Lower leg skin (tissue), 4 donors: ENCODE results near the gene COL3A1. TPM values are rescaled to one million over a fixed set of nuclear protein-coding genes. Genes with fewer than 3 reads are reported as not detected.

Experiments used
- DNase-seq, 2 donors: peaks; one replicate each; pipeline ENCODE4 v3.0.0-alpha.2; 2019; ENCODE audit warnings: low spot score in 2 of 2
- H3K4me3 ChIP-seq: fragments of 200-600 bp; sonication (generic); 2 replicates; pipeline ENCODE4 v1.5.1; 2017; ENCODE audit warnings: mild to moderate bottlenecking, low read depth; ENCODE audit not compliant: poor library complexity, severe bottlenecking
- POLR2A ChIP-seq, 2 donors: fragments of 450-650 bp; IDR thresholded peaks; one replicate each; pipeline ENCODE4 v1.6.1; 2016 to 2017; ENCODE audit warnings: antibody characterized with exemption in 2 of 2, mild to moderate bottlenecking in 1 of 2, moderate library complexity in 1 of 2
- WGBS, 2 donors: methylation state at CpG; one replicate each; pipeline ENCODE4 v1.1.5; 2018; 5-methylcytosine and 5-hydroxymethylcytosine counted together
- intact Hi-C: fragments of 100-400 bp; cut with DNase I; formaldehyde crosslinking; loops from one replicate; pipeline ENCODE4 v1.15.0; 2023; ENCODE audit warnings: low total_unique reads
- total RNA-seq, 4 donors: library from RNA; depleted of rRNA; stranded (reverse); fragments of >200 nt; gene quantifications; one replicate each; pipeline ENCODE4 v1.1.0, GENCODE V29; 2016
- TF ChIP-seq, protein P1 (sequence below), 3 donors: fragments of 450-650 bp; IDR thresholded peaks; one replicate each; pipeline ENCODE4 v1.5.1; 2016; ENCODE audit warnings: antibody characterized with exemption in 3 of 3, mild to moderate bottlenecking in 3 of 3, moderate library complexity in 2 of 3

The COL3A1 gene
- total RNA-seq, 4 donors from 2014 or later: 16.7 to 142 (median 24.9) TPM

DNA sequence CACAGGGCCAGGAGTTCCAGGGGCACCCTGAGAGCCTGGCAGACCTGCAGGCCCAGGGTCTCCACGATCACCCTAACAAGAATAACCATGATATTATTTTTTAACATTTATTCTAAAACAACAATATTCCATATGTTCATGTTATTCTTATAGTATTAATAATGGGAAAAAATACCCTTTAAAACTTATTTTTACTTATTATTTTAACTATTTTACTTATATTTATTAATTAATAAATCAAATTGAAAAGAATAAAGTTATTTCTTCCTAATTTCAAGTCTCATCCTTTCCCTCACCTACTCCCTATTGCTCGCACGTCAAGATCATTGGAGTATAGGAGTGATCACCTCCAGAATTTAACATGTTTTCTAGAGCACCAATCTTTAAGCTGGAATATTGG is 71.7 kb downstream of the COL3A1 start:
- TF ChIP-seq, protein P1, sequence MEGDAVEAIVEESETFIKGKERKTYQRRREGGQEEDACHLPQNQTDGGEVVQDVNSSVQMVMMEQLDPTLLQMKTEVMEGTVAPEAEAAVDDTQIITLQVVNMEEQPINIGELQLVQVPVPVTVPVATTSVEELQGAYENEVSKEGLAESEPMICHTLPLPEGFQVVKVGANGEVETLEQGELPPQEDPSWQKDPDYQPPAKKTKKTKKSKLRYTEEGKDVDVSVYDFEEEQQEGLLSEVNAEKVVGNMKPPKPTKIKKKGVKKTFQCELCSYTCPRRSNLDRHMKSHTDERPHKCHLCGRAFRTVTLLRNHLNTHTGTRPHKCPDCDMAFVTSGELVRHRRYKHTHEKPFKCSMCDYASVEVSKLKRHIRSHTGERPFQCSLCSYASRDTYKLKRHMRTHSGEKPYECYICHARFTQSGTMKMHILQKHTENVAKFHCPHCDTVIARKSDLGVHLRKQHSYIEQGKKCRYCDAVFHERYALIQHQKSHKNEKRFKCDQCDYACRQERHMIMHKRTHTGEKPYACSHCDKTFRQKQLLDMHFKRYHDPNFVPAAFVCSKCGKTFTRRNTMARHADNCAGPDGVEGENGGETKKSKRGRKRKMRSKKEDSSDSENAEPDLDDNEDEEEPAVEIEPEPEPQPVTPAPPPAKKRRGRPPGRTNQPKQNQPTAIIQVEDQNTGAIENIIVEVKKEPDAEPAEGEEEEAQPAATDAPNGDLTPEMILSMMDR (IDR thresholded peaks at IDR 0.05): no peak
- TF ChIP-seq POLR2A (IDR thresholded peaks at IDR 0.05): no peak
- intact Hi-C loops: no loop called here
- no peak for DNase-seq
- H3K4me3 ChIP-seq: no peak overlapping the region
- 93 to 94% methylated on average over 3 of the region's 3 CpGs for WGBS, 2 donors

DNA sequence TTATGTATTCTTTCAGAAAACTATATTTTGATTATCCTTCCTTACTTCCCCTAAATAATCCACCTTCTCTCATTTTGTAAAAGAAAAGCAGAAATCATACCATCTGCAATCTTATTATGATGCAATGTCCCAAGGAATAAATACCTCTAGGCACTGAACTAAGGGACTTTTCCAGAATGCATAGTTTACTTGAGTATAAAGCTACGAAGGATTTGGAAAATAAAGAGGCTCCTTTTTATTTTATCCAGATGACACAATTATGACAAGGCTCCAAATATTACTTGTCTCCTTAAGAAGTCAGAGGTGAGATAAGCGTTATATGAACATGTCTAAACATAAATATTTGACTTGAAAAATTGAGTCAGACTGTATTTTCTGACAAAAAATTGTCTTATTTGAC is 72.1 kb downstream of the COL3A1 start:
- 67 to 68% methylated on average over 2 of the region's 2 CpGs for WGBS, 2 donors
- intact Hi-C loops: no loop called here
- H3K4me3 ChIP-seq: no peak overlapping the region
- no peak for DNase-seq
- TF ChIP-seq POLR2A (IDR thresholded peaks at IDR 0.05): no peak
- TF ChIP-seq, protein P1 (IDR thresholded peaks at IDR 0.05): no peak

DNA sequence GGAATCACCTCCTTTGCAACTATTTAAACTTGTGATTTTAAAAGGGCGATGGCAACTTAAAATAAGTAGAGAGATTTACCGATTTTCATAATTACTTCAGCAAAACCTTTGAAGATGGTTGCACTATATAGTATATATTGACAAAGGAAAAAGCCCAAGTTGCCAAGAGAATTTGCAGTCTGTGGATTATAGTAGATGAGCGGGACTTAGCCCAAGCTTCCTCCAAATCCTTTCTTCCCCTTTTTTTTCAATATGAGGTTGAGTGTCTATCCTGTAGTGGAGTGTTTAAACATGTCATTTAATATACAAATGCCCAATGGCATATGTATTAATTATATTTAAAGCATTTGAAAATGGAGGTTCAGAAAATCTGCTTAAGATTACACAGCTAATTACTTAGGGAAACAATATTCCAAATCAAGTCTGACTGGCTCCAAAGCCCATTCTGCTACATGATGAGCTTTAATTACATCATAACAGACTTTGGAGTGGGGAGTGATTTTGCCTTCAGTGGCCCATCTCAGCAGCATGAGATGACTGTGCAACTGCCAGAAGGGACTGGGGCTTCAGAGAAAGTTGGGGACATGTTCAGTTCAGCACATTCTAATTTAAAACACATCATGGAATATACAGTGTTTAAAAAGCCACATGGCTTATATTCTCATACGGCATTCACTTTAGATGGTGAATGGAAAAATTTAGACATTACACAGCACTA is 73.2 kb downstream of the COL3A1 start:
- no peak overlapping the region for H3K4me3 ChIP-seq
- TF ChIP-seq, protein P1 (IDR thresholded peaks at IDR 0.05): no peak
- no peak for TF ChIP-seq POLR2A (IDR thresholded peaks at IDR 0.05)
- 86 to 87% methylated on average over 4 of the region's 4 CpGs for WGBS, 2 donors
- intact Hi-C loops: no loop called here
- DNase-seq: no peak

DNA sequence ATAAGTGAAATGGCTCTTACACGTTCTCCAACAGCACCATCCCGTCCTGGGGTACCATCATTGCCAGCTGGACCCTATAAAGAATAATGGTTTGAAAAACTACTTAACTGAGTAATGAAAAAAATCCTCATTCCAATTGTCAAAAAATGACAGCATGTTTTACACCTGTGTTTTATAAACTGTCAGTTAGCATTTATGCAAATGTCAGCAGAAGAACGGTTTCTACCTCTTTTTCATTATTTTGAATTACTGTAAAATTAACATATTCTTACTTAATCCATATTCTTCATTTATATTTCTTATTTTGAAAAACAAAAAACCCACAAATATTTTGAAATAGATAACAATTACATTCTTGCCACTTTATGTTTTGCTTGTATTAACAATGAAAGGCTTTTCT is 74.0 kb downstream of the COL3A1 start:
- whole genome bisulfite sequencing, 2 donors: 82 to 86% methylated on average over 3 of the region's 3 CpGs
- intact Hi-C loops: no loop called here
- TF ChIP-seq POLR2A (IDR thresholded peaks at IDR 0.05): no peak
- TF ChIP-seq, protein P1 (IDR thresholded peaks at IDR 0.05): no peak
- DNase-seq: no peak
- no peak overlapping the region for H3K4me3 ChIP-seq

DNA sequence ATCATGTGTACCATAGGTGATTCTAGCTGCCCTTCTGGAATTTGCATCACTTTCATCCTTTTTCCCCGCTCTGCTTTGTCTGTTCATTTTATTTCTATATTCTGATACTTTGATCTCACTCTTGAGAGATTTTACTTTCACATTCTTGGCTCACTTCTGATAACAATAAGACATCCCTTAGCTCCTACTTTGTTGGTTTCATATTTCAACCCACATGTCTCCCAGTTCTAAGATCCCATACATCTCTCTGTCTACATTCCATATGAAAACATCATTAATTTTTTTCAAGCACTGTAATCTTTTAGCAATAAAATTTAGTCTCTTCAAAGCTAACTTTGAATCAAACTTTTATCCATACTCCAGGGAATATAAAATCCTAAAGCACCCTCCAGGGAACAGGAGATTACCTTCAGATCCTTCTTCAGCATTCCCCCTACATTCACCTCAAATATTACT is 75.6 kb downstream of the COL3A1 start:
- no peak for TF ChIP-seq POLR2A (IDR thresholded peaks at IDR 0.05)
- H3K4me3 ChIP-seq: no peak overlapping the region
- no peak for DNase-seq
- 86 to 87% methylated on average over 1 of the region's 1 CpG for WGBS, 2 donors
- intact Hi-C loops: no loop called here

DNA sequence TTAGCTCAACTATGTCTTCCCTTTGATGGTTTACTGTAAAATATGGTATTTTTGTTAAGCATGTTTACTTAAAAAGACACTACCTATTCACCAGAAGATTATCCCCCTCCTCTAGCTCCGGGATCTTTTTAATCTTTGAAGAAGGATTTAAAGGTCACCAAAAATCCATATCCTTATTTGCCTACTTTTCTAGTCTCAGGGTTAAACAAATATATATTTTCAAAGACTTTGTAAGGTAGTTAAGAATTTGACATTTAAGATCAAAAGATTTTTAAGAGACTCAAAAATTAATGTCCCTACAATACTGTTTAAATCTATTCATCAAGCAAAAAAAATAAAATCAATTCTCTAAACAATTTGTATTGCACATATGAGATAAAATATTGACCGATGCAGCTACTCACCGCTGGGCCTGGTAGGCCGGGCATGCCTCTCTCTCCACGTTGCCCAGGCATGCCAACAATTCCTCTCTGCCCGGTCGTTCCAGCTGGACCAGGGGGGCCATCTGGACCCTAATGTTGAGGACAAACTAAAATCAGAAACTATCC is 76.1 kb downstream of the COL3A1 start:
- TF ChIP-seq POLR2A (IDR thresholded peaks at IDR 0.05): no peak
- TF ChIP-seq, protein P1 (IDR thresholded peaks at IDR 0.05): no peak
- WGBS, 2 donors: 81 to 82% methylated on average over 6 of the region's 7 CpGs
- no peak for DNase-seq
- no peak overlapping the region for H3K4me3 ChIP-seq
- intact Hi-C loops: no loop called here
